GM13976 (cell line): ENCODE data around the gene CTNNA2.

Experiments
- DNase-seq: peaks from one replicate; pipeline ENCODE4 v3.0.0; 2012; ENCODE audit warnings: low spot score
- in situ Hi-C: fragments of 300-500 bp; cut with MboI; formaldehyde crosslinking; loops from one replicate; pipeline ENCODE4 v1.12.0; 2022; ENCODE audit warnings: low sequenced_read_pairs, mixed read lengths, inconsistent platforms; ENCODE audit not compliant: unreplicated experiment
- TF ChIP-seq, protein P1 (sequence below): IDR thresholded peaks from 2 replicates; pipeline ENCODE4 v1.5.1; 2012; ENCODE audit warnings: borderline replicate concordance, mild to moderate bottlenecking; ENCODE audit not compliant: insufficient read depth; ENCODE audit errors: extremely low read depth, missing control alignments, control extremely low read depth

Gene CTNNA2

DNA sequence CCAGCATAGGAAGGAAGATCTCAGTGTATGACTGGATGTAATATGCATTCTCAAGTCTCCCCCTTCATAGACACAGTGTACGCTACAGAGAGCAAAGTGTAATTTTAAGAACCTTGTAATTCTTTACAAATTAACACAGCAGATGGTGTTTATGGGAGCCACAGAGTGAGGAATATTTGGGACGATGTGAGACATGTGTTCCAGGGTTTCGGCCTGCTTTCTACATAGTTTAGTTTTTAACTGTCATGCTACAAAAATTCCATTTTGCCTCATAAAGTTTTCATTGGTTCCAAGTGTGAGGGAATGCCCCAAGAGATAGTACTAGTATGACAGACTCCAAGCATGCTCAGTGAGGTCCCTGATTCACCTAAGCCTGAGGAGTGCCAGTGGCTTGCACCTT lies 867.9 kb downstream of the CTNNA2 start:
- no peak for DNase-seq
- in situ Hi-C loops, result no loop called here
- TF ChIP-seq, protein P1, sequence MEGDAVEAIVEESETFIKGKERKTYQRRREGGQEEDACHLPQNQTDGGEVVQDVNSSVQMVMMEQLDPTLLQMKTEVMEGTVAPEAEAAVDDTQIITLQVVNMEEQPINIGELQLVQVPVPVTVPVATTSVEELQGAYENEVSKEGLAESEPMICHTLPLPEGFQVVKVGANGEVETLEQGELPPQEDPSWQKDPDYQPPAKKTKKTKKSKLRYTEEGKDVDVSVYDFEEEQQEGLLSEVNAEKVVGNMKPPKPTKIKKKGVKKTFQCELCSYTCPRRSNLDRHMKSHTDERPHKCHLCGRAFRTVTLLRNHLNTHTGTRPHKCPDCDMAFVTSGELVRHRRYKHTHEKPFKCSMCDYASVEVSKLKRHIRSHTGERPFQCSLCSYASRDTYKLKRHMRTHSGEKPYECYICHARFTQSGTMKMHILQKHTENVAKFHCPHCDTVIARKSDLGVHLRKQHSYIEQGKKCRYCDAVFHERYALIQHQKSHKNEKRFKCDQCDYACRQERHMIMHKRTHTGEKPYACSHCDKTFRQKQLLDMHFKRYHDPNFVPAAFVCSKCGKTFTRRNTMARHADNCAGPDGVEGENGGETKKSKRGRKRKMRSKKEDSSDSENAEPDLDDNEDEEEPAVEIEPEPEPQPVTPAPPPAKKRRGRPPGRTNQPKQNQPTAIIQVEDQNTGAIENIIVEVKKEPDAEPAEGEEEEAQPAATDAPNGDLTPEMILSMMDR, result no peak

DNA sequence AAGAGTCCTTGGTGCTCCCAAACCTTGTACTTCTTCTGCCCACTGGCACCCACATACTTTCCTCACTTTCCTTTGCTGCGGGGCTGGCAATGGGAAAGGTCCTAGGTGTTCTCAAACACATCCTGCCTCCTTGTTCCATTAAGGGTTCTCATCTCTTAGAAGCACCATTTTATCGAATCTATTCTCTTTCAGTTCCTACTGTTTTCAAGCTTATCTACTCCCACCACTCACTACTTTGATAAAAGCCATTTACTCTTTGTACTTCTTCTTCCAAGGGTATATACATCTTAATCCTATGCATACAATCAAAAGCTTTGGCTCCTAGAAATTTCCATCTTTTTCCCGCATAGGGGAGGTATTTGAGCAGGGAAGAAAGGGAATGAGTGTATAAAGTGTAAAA lies 868.8 kb downstream of the CTNNA2 start:
- in situ Hi-C loops, result no loop called here
- DNase-seq, result no peak
- TF ChIP-seq, protein P1, result no peak

DNA sequence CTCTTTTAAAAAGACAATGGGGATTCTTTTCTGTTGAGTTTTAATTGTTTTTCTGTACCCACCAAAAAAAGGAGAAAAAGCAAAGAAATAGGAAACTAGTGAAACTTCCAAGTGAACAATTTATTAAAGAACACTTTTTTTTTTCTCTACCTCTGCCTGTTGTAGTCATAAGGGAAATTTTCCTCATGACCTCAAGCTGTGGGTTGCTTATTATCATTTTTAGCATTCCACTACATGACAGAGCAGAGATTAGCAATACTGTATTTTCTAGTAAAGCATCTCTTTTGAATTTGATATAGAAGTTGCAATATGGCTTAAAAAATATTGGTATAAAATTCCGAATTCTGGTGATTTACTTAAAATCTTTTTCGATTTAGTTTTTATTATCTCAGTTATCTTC lies 879.6 kb downstream of the CTNNA2 start:
- TF ChIP-seq, protein P1, result no peak
- in situ Hi-C loops, result no loop called here
- no peak for DNase-seq

DNA sequence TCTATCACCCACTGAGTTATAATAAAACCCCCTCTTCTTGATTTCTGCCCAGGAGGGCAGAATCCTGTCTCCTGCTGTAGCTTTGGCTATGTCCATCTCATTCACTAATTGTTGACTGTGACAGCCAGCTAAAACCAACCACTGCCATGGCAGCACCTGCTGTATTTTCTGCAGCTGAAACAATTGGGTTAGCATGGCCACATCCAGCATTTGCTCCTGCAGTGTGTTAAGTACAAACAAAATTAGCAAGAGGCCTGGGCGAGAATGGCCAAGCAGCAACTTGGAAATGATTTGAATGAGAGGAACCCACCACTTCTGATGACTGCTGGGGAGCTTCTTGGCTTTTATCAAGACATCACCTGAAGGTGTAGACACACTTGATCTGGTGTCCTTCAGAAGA lies 881.1 kb downstream of the CTNNA2 start:
- in situ Hi-C loops, result no loop called here
- TF ChIP-seq, protein P1, result no peak
- no peak for DNase-seq

DNA sequence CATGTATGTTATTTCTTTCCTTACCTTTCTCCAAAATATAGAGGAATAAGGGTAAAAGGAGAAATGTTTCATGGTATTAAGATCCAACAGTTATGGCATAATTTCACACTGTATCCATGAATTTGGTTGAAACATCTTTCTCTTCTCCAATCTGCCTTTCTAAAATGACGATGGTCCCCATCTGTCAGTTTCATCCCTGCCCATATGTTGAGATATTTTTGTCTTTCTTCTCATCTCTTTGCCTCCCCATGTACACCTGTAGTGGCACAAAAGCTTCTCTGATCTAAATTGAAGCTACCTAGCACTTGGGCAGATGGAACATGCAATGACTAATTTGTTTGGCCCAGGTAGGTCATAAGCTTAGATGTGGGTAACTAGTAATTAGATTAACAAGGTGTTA lies 882.4 kb downstream of the CTNNA2 start:
- in situ Hi-C loops, result no loop called here
- TF ChIP-seq, protein P1, result no peak
- no peak for DNase-seq

DNA sequence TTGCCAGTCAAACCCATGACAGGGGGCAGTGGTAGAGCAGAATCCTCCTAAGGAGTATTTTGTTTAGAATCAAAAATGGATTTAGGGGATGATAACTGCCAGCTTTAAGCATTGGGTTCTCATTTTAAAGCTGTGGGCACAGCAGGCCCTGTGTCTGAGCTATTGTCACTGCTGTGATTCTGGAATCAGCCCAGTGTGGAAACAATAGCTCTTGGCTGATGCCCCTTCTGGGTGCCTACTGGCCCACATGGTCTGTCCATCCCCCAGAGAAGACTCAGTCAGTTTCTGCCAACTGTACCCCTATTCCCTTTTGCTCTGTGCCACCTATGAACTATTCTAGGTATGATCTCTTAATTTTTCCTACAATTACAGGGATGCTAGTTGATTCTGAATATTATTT lies 883.4 kb downstream of the CTNNA2 start:
- no peak for DNase-seq
- in situ Hi-C loops, result no loop called here

More for the DNA sequence above, 883.4 kb downstream of the CTNNA2 start:
- TF ChIP-seq, protein P1, result no peak
